ENCODE results near the gene CCDC86. TPM values are rescaled to one million over a fixed set of nuclear protein-coding genes. Genes with fewer than 3 reads are reported as not detected.
A peak's percentile ranks its signal among the peaks of the same experiment; 100 is the strongest.

CCDC86 gene
- total RNA-seq, 1 experiment from 2014 or later: 11.4 TPM

- Histone ChIP-seq H3K27me3 (no peaks in the 10 kb centered on the region), H3K36me3 (peaks cover 49% of the 10 kb centered on the region), H3K9me3 (no peaks in the 10 kb centered on the region), H3K4me3 (no peak overlapping the region)
- DNase-seq: no peak
These were observed 49.3 kb downstream of the CCDC86 start for GRCh38 chr11:60891103-60891741.

DNA sequence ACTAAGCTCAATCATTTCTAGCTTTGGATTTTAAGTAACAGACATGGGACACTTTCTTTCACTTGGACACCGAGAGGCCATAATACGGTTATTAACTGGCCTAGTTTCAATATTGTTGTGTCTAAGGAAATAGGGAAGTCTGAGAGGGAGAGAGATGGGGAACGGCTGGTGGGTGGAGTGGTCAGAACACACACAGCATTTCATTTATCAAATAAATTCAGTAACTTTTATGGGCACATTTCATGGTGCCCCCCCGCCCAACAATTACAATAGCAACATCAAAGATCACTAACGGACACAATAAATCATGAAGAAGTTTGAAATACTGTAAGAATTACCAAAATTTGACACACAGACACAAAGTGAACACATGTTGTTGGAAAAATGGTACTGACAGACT is 53.8 kb downstream of the CCDC86 start:
- H3K9me3 ChIP-seq: no peaks in the 10 kb centered on the region
- no peak for DNase-seq
- H3K36me3 ChIP-seq: peaks cover 93% of the 10 kb centered on the region
- no peak overlapping the region for H3K4me3 ChIP-seq
- no peaks in the 10 kb centered on the region for H3K27me3 ChIP-seq

DNA sequence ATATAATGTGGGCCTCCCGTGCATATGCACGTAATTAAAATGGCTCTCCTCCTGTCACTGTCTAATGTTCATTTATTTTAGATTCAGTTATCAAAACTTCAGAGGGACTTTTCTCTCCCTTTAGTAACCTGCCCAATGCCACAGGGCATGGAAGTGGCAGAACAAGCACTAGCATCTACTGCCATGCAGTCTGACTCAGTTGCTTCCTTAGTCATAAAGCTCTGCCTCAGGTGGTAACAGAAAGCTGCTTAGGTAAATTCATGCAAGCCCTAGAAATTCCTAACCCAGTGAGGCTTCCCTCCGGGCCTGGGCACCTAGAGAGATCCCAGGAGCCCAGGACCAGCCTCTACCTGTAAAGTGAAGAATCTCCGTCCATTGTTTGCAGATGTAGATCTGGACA is 55.6 kb downstream of the CCDC86 start:
- Histone ChIP-seq H3K4me3 (no peak overlapping the region), H3K9me3 (no peaks in the 10 kb centered on the region), H3K27me3 (no peaks in the 10 kb centered on the region), H3K36me3 (peaks cover 95% of the 10 kb centered on the region)
- no peak for DNase-seq

DNA sequence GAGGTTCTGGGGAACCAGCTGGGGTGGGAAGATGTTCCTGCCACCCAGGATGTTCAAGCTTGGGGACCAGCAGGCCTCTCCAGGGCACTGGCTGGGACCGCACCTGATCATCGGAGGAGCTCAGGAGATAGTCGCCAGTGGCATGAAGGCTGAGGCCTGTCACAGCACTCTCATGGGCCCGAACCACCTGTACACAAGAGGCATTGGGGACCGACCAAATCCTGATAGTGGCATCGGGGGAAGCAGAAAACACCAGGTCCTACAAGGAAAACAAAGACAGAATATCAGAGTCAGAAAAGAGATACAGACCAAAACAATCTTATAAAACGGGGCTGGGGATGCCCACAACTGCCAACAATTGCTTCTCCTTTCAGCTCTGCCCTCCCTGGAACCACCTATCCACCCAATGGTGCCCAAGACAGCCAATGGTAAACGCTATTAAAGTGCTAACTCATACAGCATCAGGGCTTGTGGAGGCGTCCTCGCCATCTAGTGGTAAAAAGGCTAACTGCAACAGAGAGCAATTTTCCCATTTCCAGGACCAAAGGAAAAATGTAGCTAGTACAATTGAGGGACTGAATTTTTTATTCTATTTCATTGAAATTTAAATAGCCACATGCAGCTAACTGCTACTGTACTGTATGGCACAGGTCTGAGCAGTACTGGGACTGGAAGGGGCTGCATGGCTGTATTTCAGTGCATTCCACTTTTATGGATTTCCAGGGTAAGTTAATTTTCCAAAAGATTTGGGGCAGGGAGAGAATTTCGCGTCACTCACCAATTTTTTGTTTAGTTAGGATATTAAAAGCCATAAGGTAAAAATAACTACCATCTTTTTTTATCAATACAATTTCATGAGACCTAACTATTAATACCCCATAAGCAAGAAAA is 57.4 kb downstream of the CCDC86 start:
- Histone ChIP-seq H3K36me3 (peaks cover 97% of the 10 kb centered on the region), H3K9me3 (no peaks in the 10 kb centered on the region), H3K27me3 (no peaks in the 10 kb centered on the region), H3K4me3 (no peak overlapping the region)
- peak; percentile 18 for DNase-seq

GRCh38 chr11:60899977-60900376 is 58.1 kb downstream of the CCDC86 start:
- no peaks in the 10 kb centered on the region for H3K9me3 ChIP-seq
- no peak for DNase-seq
- H3K4me3 ChIP-seq: no peak overlapping the region
- H3K36me3 ChIP-seq: peaks cover 96% of the 10 kb centered on the region
- no peaks in the 10 kb centered on the region for H3K27me3 ChIP-seq

Other genes starting within 250 kb of the CCDC86 start
- not detected in 2 replicates for gene MS4A8, start 142.5 kb upstream of the CCDC86 start, total RNA-seq (2014; rRNA removed; shearing (Covaris generic); ENCODE audit: low replicate concordance)
- not detected in 2 replicates for gene MS4A18, start 117.4 kb upstream of the CCDC86 start, total RNA-seq (2014; rRNA removed; shearing (Covaris generic); ENCODE audit: low replicate concordance)
- not detected in 2 replicates for gene MS4A15, start 85.2 kb upstream of the CCDC86 start, total RNA-seq (2014; rRNA removed; shearing (Covaris generic); ENCODE audit: low replicate concordance)
- gene MS4A10, start 56.8 kb upstream of the CCDC86 start, total RNA-seq (2014; rRNA removed; shearing (Covaris generic); ENCODE audit: low replicate concordance): not detected in 2 replicates
- gene PTGDR2, start 13.8 kb downstream of the CCDC86 start, total RNA-seq (2014; rRNA removed; shearing (Covaris generic); ENCODE audit: low replicate concordance): not detected in 2 replicates
- not detected in 2 replicates for gene ZP1, start 25.4 kb downstream of the CCDC86 start, total RNA-seq (2014; rRNA removed; shearing (Covaris generic); ENCODE audit: low replicate concordance)
- 94.4 and 98.0 TPM in 2 replicates for gene PRPF19, start 64.5 kb downstream of the CCDC86 start, total RNA-seq (2014; rRNA removed; shearing (Covaris generic); ENCODE audit: low replicate concordance)
- gene TMEM109, start 72.0 kb downstream of the CCDC86 start, total RNA-seq (2014; rRNA removed; shearing (Covaris generic); ENCODE audit: low replicate concordance): 16.6 and 17.6 TPM in 2 replicates
- gene TMEM132A, start 82.3 kb downstream of the CCDC86 start, total RNA-seq (2014; rRNA removed; shearing (Covaris generic); ENCODE audit: low replicate concordance): 4.8 and 16.3 TPM in 2 replicates
- not detected in 2 replicates for gene SLC15A3, start 110.1 kb downstream of the CCDC86 start, total RNA-seq (2014; rRNA removed; shearing (Covaris generic); ENCODE audit: low replicate concordance)
- not detected in 2 replicates for gene CD6, start 129.6 kb downstream of the CCDC86 start, total RNA-seq (2014; rRNA removed; shearing (Covaris generic); ENCODE audit: low replicate concordance)